Measurements from ENCODE around the gene AMH.

The AMH gene

DNA sequence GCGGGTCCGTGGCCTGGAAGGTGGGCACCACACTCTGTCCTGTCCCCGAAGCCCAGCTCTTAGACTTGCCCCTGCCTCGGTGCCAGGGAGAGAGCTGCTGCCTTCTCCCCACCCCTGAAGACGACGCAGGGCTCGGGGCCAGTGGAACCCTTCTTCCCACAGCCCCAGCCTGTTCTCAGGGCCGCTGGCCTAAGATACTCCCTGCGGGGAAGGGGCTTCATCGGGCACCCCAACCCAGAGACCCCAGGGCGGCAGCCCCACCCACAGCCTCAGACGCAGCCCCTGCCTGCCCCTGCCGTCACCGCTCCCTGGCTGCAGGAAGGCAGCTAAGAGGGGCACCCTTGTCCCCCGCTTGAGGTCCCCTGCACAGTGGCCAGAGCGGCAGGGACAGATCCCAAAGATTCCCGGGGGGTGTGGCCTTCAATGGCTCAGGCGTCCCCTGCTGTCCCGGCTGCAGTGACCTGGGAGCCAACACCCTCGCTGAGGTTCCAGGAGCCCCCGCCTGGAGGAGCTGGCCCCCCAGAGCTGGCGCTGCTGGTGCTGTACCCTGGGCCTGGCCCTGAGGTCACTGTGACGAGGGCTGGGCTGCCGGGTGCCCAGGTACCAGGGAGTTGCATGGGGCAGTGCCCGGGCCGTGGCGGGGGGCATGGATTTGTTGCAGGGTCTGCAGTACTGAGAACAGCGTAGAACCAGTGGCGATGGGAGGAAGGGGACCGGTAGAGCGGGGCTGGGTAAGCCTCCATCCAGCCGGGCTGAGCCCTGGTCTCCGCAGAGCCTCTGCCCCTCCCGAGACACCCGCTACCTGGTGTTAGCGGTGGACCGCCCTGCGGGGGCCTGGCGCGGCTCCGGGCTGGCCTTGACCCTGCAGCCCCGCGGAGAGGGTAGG, 1.0 kb downstream of the AMH start:
- FAIRE-seq, result no peak

DNA sequence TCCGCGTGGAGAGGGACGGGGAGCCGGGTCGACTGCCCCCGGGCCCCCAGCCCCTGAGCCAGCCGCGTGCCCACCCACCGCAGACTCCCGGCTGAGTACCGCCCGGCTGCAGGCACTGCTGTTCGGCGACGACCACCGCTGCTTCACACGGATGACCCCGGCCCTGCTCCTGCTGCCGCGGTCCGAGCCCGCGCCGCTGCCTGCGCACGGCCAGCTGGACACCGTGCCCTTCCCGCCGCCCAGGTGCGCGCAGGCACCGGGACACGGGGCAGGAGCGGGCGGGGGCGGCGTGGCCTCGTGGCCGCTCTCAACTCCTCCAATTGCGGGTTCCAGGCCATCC, 1.6 kb downstream of the AMH start:
- FAIRE-seq, result no peak

DNA sequence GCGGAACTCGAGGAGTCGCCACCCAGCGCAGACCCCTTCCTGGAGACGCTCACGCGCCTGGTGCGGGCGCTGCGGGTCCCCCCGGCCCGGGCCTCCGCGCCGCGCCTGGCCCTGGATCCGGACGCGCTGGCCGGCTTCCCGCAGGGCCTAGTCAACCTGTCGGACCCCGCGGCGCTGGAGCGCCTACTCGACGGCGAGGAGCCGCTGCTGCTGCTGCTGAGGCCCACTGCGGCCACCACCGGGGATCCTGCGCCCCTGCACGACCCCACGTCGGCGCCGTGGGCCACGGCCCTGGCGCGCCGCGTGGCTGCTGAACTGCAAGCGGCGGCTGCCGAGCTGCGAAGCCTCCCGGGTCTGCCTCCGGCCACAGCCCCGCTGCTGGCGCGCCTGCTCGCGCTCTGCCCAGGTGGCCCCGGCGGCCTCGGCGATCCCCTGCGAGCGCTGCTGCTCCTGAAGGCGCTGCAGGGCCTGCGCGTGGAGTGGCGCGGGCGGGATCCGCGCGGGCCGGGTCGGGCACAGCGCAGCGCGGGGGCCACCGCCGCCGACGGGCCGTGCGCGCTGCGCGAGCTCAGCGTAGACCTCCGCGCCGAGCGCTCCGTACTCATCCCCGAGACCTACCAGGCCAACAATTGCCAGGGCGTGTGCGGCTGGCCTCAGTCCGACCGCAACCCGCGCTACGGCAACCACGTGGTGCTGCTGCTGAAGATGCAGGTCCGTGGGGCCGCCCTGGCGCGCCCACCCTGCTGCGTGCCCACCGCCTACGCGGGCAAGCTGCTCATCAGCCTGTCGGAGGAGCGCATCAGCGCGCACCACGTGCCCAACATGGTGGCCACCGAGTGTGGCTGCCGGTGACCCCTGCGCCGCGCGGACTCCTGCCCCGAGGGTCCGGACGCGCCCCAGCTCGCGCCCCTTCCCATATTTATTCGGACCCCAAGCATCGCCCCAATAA, 2.3 kb downstream of the AMH start:
- FAIRE-seq, result no peak

DNA sequence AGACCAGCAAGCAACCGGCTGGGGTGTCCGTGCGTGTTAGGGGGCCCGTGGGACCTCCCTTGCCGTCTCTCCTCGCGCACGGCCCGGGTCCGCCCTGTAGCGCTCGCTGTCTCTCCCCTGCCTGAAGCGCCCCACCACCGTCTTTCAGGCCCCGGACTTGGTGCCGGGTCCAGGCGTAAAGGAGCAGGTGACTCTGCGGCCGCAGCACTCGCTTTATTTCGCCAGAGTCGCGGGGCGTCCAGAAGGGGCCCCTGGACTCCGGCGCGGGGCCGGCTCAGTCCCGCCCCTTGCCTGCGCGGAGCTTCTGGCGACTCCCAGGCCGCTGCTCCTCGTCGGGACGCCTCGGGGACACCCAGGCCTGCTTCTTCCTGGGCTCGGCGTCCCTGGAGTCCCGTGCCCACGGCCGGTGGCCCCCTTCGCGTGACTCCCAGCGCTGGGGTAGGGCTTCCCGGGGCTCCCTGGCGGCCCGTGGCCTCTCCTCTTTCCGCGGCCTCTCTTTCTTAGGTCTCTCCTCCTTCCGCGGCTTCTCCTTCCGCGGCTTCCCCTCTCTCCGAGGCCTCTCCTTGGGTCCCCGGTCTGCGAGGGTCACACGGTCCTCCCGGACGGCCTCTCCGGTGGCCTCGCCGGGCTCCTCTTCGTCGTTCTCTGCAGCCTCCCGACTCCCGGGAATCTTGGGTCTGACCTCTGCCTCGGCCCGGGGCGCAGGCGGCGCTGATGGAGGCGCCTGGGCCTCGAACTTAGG, 3.1 kb downstream of the AMH start:
- no peak for FAIRE-seq

DNA sequence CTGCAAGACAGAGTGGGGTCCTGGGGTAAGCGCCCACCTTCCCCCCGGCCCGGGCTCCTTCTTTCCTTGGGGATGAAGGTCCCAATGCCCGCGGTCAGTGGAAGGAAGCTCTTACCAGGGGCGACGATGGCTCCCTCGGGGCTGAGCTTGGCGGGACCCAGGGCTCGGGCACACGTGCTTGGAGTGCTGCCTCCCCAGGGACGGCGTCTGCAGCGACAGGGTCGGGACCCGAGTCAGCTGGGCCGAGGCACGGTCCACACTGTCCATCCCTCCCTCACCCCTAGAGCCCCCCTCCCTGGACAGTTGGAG, 3.6 kb downstream of the AMH start:
- FAIRE-seq, result no peak

DNA sequence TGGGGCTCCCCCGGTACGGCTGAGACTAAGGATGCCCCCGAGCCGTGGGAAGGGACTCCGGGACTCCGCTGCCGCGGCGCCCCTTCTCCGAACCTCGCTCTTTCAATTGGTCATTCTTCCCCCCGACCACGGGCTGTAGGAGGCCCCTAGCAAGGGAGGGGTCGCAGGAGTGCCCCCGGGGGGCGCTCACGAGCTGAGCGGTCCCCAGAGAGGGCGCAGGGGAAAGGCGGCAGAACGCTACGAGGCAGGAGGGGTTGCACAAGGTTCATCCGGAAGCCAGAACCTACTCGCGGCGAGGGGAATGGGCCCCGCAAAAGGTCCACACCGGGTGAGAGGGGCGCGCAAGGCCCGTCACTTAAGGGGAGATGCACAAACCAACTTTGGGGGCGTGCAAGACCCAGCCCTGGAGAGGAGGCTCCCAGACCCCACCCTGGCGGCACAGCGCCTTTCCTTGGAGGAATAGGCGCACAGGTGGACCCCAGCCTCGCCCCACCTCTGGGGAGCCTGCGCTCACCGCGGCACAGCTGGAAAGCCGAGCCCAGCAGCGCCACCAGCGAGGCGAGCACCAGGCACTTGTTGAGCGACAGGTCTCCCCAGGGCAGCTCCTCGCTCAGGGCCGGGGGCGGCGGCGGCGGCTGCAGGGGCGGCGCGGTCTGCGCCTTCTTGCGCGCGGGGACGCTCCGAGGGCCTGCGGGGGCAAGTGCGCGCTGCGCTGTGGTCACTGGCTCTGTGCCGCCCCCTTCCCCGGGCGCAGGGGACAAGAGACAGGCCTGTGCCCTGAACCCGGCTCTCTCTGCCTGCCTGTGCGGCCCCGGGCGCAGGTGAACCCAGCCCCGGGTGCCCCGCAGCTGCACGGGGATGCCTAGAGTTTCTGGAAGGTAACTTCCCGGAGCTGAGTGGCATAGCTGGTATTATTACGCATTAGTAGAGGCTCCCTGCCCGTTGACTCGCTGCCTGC, 4.3 kb downstream of the AMH start:
- FAIRE-seq, result no peak

DNA sequence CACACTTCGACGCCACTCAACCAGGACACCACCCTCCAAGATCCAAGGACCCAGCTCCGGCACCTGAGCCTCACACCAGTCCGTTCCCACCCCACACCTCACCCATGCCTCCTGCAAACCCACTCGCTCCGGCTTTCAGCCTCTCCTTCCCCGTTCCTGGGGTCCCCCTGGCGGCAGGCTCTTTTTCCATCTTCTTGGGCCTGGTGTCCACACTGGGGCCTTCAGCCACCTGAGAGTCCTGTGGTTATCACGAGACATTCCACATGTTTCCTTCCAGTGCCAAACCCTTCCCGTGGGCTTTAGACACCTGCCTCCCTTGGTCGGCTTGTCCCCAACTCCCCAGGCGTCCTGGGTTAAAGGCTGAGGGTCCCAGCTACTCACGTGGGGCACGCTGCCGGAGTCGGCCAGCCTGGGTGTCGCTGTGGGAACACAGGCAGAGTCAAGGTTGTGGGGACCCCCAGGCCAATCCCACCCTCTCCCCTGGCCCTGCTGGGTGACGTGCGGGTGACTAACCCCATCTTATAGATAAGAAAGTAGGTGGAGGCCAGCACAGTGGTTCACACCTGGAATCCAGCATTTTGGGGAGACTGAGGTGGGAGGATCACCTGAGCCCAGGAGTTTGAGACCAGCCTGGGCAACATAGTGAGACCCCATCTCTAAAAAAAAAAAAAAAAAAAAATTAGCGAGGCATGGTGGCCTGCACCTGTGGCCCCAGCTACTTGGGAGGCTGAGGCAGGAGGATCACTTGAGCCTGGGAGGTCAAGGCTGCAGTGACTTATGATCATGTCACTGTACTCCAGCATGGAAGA, 5.1 kb downstream of the AMH start:
- no peak for FAIRE-seq

DNA sequence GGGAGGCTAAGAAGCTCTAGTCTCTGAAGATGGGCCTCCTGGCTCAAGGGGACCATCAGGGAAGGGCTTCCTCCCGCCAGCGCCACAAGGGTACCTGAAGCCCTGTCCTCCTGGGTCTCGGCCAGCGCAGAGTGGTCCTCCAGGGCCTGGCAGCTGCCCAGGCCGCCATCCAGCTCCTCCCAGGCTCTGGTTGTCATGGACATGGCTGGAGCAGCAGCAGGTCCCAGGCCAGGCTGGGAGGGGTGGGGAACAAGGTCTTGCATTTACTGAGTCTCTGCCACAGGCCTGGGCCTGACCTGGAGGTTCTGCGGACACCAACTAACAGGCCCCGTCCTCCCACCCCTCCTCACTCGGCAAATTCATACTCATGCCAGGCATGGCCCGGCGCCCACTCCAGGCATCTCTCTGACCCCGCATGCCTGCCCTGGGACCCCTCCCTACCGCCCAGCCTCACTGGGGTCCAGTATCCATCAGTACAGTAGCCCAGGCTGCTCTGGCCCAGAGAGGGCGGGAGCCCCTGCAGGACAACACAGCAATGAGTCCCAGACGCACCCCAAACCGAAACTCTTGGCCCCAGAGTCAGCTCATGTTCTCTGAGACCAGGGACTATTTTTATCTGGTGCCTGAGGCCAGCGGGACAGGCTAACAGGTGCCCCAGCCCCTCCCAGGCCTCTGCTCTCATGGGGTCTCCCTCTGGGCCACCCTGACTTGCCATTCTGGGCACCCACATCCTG, 6.2 kb downstream of the AMH start:
- no peak for FAIRE-seq

DNA sequence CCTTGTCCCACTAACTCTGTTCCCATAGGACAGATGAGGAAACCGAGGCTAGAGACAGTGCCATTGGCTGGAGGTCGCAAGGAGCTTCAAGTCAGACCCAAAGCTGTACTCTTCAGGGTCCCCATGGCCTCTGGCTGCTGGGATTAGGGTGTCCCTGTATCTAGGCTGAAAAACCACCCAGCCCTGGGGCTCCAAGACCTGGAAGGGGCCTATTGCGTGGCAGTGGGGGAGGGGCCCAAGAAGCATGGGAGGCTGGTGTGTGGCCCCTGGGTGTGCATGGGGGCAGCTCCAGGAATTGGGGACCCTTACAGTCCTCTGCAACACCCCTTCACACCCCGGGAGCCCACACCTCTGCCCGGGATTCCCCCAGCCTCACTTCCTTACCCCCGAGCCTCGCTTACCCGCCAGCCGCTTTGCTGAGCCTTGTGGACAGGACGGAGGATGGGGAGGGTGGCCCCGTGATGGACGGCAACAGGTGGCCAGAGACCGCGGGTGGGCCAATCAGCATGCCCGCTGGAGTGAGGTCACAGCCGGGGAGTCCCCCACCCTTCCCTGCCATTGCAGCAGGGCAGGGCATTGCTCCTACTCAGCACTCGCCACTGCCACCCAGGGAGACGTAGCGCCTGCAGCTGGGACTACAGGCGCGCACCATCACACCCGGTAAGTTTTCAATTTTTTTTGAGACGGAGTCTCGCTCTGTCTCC, 7.0 kb downstream of the AMH start, which contains the start of gene JSRP1:
JSRP1 (minus strand) TSS at position 436 of the 704 bp plus-strand sequence. CDS start 1,103 bp downstream, outside the sequence.
- no peak for FAIRE-seq

GRCh38 chr19:2259336-2259735, 10.2 kb downstream of the AMH start:
- FAIRE-seq, result no peak

- no peak for FAIRE-seq
Observed at GRCh38 chr19:2260341-2260805, 11.2 kb downstream of the AMH start.

DNA sequence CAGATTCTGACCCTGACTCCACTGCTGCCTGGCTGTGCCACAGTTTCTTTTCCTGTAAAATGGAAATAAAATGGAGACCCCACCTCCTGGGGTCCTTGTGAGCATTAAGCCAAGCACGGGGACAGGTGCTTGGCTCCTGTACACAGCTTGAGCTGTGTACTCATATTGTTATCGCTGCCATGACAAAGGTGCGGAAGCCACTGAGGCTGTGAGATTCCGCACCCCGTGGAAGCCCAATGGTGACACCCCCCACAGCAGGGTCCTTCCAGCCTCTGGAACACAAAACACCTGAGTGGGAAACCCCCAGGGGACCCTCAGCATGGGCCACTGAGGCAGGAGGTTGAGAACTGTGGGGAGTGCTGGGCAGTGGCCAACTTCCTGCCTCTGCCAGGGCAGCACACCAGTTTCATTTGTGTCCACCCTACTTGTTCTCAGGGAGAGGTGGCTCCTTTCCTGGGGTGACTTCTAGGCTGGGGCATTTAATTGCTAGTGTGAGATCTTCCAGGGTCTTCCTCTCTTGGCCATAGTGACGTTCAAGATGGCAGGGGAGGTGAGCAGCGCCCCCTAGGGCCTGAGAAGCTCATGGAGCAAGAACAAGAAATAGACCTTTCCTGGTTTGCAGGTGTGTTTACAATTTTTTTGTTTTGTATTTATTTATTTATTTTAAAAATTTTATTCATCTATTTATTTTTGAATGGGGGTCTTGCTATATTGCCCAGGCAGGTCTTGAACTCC, 12.5 kb downstream of the AMH start:
- no peak for FAIRE-seq

GRCh38 chr19:2266183-2266993, 17.3 kb downstream of the AMH start:
- no peak for FAIRE-seq

- no peak for FAIRE-seq
Observed at GRCh38 chr19:2268480-2268830, 19.3 kb downstream of the AMH start.

DNA sequence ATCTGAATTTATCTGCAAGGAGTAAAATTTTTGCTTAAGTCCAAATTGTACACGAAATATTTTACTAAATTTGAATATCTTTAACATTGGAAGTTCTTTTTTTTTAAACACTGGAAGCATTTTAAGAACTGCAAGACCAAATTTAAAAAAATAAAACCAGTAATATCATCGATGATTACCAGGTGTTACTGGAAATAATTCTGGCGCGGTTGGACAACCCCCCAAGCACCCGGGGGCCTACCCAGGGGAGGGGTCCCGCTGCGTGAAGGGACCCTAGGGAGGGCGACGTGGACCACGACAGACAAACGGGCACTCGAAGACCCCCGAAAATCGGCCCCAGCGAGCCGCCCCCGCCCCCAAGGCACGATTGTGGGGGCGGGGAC, 19.7 kb downstream of the AMH start:
- no peak for FAIRE-seq

DNA sequence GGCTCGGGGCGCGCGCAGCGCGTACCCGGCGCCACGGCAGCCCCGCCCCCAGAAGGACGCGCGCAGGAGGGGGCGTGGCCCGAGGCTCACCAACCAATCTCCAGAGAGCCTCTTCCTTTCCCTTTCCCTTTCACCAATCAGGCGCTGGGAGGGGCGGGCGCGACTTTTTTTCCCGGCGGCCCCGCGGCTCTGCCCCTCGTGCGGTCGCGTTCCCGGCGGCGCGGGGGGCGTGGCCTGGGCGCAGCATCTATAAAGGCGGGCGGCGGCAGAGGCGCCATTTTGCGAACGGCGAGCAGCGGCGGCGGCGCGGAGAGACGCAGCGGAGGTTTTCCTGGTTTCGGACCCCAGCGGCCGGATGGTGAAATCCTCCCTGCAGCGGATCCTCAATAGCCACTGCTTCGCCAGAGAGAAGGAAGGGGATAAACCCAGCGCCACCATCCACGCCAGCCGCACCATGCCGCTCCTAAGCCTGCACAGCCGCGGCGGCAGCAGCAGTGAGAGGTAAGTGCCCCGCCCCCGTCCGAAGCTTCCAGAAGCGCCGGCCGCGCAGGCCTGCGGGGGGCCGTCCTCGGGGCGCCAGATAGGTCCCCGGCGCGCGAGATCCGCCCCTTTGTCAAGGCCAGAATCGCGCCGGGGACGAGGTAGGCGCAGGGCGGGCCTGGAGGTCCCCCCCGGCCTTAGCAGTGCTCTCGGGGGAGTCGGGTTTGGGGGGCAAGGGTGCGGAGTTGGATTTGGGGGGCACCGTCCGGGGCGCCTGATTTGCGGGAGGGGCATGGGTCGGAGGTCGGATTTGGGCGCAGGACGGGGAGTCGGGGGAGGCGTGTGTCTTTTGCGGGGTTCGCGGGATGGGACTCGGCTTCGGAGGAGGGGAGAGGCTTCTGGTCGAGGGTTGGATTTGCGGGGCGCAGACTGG, 20.4 kb downstream of the AMH start:
- FAIRE-seq, result no peak

DNA sequence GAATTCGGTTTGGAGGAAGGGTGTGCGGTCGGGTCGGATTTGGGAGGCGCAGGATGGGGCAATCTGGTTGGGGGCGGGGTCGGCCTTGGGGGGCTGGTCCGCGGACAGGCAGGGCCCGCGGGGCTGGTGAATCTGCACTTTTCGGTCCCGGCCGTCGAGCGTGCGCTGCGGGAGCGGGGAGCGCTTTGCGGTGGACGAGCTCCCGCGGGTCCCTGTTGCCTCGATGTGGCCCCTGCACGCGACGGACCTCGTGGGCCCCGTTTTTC, 21.0 kb downstream of the AMH start:
- FAIRE-seq, result no peak
